Stromal cell of bone marrow (primary cell): ENCODE data around the gene BTK.

Experiments used
- DNase-seq: peaks from one replicate; pipeline ENCODE4 v3.0.0-alpha.2; 2012; ENCODE audit warnings: low read depth

Gene BTK

GRCh38 chrX:101385795-101386541 lies at the start of gene BTK:
Gene BTK, minus strand, starts transcription at chrX:101386191. Its CDS starts 10,907 bp downstream, at chrX:101375284.
- no peak for DNase-seq

- no peak for DNase-seq
These were observed 44.6 kb upstream of the BTK start for GRCh38 chrX:101430457-101431078.

- no peak for DNase-seq
These were observed 43.9 kb upstream of the BTK start for GRCh38 chrX:101429934-101430333.

- DNase-seq: no peak
These were observed 42.0 kb upstream of the BTK start for GRCh38 chrX:101427954-101428353.

GRCh38 chrX:101419489-101419888 lies 33.5 kb upstream of the BTK start:
- DNase-seq: no peak

GRCh38 chrX:101417981-101418841 lies 32.2 kb upstream of the BTK start:
- no peak for DNase-seq

GRCh38 chrX:101417190-101417589 lies 31.2 kb upstream of the BTK start:
- no peak for DNase-seq

- no peak for DNase-seq
These were observed 30.7 kb upstream of the BTK start for GRCh38 chrX:101416691-101417090.

- DNase-seq: peak; percentile 54
These were observed 29.5 kb upstream of the BTK start for GRCh38 chrX:101415180-101416145.

- no peak for DNase-seq
These were observed 26.0 kb upstream of the BTK start for GRCh38 chrX:101411984-101412383.

GRCh38 chrX:101410461-101410860 lies 24.5 kb upstream of the BTK start:
- DNase-seq: no peak

GRCh38 chrX:101409043-101409442 lies 23.1 kb upstream of the BTK start:
- no peak for DNase-seq

- DNase-seq: no peak
These were observed 22.5 kb upstream of the BTK start for GRCh38 chrX:101408532-101408841.

- DNase-seq: peak; percentile 95
These were observed 21.9 kb upstream of the BTK start, which contains the start of the genes GLA and HNRNPH2 for GRCh38 chrX:101407748-101408531. Gene GLA, minus strand, starts transcription at chrX:101407925. Its CDS starts 22 bp downstream, at chrX:101407903. Gene HNRNPH2, plus strand, starts transcription at chrX:101408222. Its CDS starts 3,767 bp downstream, at chrX:101411989.

- no peak for DNase-seq
These were observed 21.3 kb upstream of the BTK start for GRCh38 chrX:101407167-101407747.

- DNase-seq: no peak
These were observed 13.8 kb upstream of the BTK start for GRCh38 chrX:101399825-101400224.

GRCh38 chrX:101398694-101399093 lies 12.7 kb upstream of the BTK start:
- no peak for DNase-seq

- DNase-seq: no peak
These were observed 11.8 kb upstream of the BTK start for GRCh38 chrX:101397779-101398178.

- no peak for DNase-seq
These were observed 9.8 kb upstream of the BTK start for GRCh38 chrX:101395789-101396188.

GRCh38 chrX:101394372-101394771 lies 8.4 kb upstream of the BTK start:
- DNase-seq: no peak
